Heart left ventricle (tissue), 16 donors: ENCODE data around the gene ZC3HAV1L. TPM values are rescaled to one million over a fixed set of nuclear protein-coding genes. Genes with fewer than 3 reads are reported as not detected.
"Not testable (repeated sequence)": the region's sequence is repeated elsewhere in the genome, so short reads cannot be mapped to it uniquely, and the experiment has no call there.

Source experiments
- ATAC-seq, 4 donors: fragments of 200-7000 bp; cut with Tn5 transposase; one replicate each; pipeline ENCODE4 v1.9.1; 2020 to 2022; ENCODE audit warnings: moderate library complexity in 4 of 4, mild to moderate bottlenecking in 3 of 4, moderate number of reproducible peaks in 1 of 4
- DNase-seq, 5 donors: peaks; one replicate each; pipeline ENCODE4 v3.0.0-alpha.2; 2020
- H3K27ac ChIP-seq, 12 donors: fragments of 200-600 bp; sonication (generic) in 4 of 12; one replicate each; pipeline versions ENCODE4 v1.5.0 to v1.8.0; 2016 to 2022; ENCODE audit warnings: mild to moderate bottlenecking in 2 of 12
- H3K27me3 ChIP-seq, 9 donors: fragments of 200-600 bp; sonication (generic) in 2 of 9; one replicate each; pipeline versions ENCODE4 v1.5.1 to v1.8.0; 2016 to 2022; ENCODE audit warnings: mild to moderate bottlenecking in 3 of 9
- H3K36me3 ChIP-seq, 9 donors: fragments of 200-600 bp; sonication (generic) in 2 of 9; one replicate each; pipeline versions ENCODE4 v1.5.0 to v1.8.0; 2018 to 2022; ENCODE audit warnings: mild to moderate bottlenecking in 2 of 9
- H3K4me1 ChIP-seq, 12 donors: fragments of 200-600 bp; sonication (generic) in 4 of 12; one replicate each; pipeline versions ENCODE4 v1.5.0 to v1.8.0; 2016 to 2022; ENCODE audit warnings: mild to moderate bottlenecking in 3 of 12
- H3K4me3 ChIP-seq, 12 donors: fragments of 200-600 bp; sonication (generic) in 4 of 12; one replicate each; pipeline versions ENCODE4 v1.5.0 to v1.8.0; 2017 to 2022; ENCODE audit warnings: mild to moderate bottlenecking in 9 of 12, moderate library complexity in 4 of 12
- H3K9me3 ChIP-seq, 12 donors: fragments of 200-600 bp; sonication (generic) in 4 of 12; one replicate each; pipeline versions ENCODE4 v1.5.0 to v1.8.0; 2016 to 2022; ENCODE audit warnings: mild to moderate bottlenecking in 1 of 12
- CTCF ChIP-seq, 12 donors: fragments of 200-600 bp; sonication (generic) in 4 of 12; IDR thresholded peaks; one replicate each; pipeline versions ENCODE4 v1.5.0 to v1.8.0; 2018 to 2022; ENCODE audit warnings: antibody characterized with exemption in 12 of 12, mild to moderate bottlenecking in 5 of 12
- POLR2A ChIP-seq, 2 donors: fragments of 450-650 bp; IDR thresholded peaks; one replicate each; pipeline ENCODE4 v1.6.1; 2017; ENCODE audit warnings: antibody characterized with exemption in 2 of 2, mild to moderate bottlenecking in 2 of 2, moderate library complexity in 2 of 2
- WGBS, 4 donors: extraction: QIAGEN DNeasy Blood & Tissue Kit in 2 of 4; methylation state at CpG; one replicate each; pipeline versions ENCODE4 v1.1.5 to v1.1.7; 2013 to 2018; 5-methylcytosine and 5-hydroxymethylcytosine counted together
- intact Hi-C, 10 donors: fragments of 100-400 bp; cut with DNase I; formaldehyde crosslinking; loops; one replicate each; pipeline versions ENCODE4 v1.11.1 to v1.14.2; 2022
- polyA plus RNA-seq, 2 donors: library from polyadenylated mRNA; stranded (reverse); fragments of 200-250 nt; gene quantifications; one replicate each; pipeline ENCODE4 v1.2.3, GENCODE V29; 2013
- total RNA-seq, 9 donors: library from RNA; depleted of rRNA in 2 of 9; stranded (reverse); fragments of >200 nt in 2 of 9; fragmentation: NEBNext Ultra II Directional in 3 of 9; extraction: Animal tissue kit (Norgen Biotek cat#: 25700) in 3 of 9; gene quantifications; one replicate each; pipeline versions ENCODE4 v1.1.0 to v1.2.4, GENCODE V29; 2016 to 2023
- donor health status: ischemic (EF 13 %, LVEDD 7.1; RV severe dilation, severe dysfunction).
- donor health status: healthy with polysubstance abuse.
- donor health status: DM: no; HTN: yes; CAD: no.
- donor health status: DM: no; HTN: no; CAD: no.
- donor health status: ischemic (EF 25% LVEDD 6.9; RV normal size, moderate dysfunction).
- donor health status: ischemic (EF 25% LVEDD 5.7; RV mildly dilated, moderate dysfunction).
- donor health status: healthy.
- donor health status: DM: yes; HTN: yes; CAD: no.
- donor health status: ischemic (EF 35%, LVEDD 5.7; RV mildly dilated, moderate dysfunction).
- donor health status: nonischemic (EF 11% LVEDD 7.7; RV severe dilation, severe dysfunction).
- donor health status: DM: yes; HTN: yes; CAD: no.
- donor health status: PGD.
- donor health status: ischemic (EF 29% LVEDD 5.4; RV normal size, mild dysfunction).
- donor health status: nonischemic (EF 23%, LVEDD 6.1; RV moderate dilation, normal function).

Gene ZC3HAV1L
- total and polyA plus RNA-seq, 11 donors, result 0.46 to 6.2 (median 1.9) TPM

- H3K9me3 ChIP-seq, result no peaks in the 10 kb centered on the region
- ATAC-seq, result no peak
- H3K4me1 ChIP-seq, result peaks cover 0 to 32% (median 10%) of the 10 kb centered on the region in 12 donors
- H3K27me3 ChIP-seq, result no peaks in the 10 kb centered on the region
- peaks cover 0 to 96% (median 65%) of the 10 kb centered on the region in 9 donors for H3K36me3 ChIP-seq
- no peak for TF ChIP-seq CTCF (IDR thresholded peaks at IDR 0.05)
- intact Hi-C loops, result loop anchor here in 1 of 10 donors (5.0 kb wide), 1 partner anchor 38 kb away; no protein-coding TSS in a partner anchor
- no peak for DNase-seq
- no peak overlapping the region for H3K4me3 ChIP-seq
- peak overlapping the region in 10 of 12 donors; percentile 36 to 89 (median 55) for H3K27ac ChIP-seq
- 69 to 78% (median 72%) methylated on average over 5 of the region's 5 CpGs for WGBS, 4 donors
These were observed 24.9 kb upstream of the ZC3HAV1L start for GRCh38 chr7:139060695-139061237.

GRCh38 chr7:139059905-139060304 is 24.1 kb upstream of the ZC3HAV1L start:
- H3K36me3 ChIP-seq, result peaks cover 0 to 96% (median 65%) of the 10 kb centered on the region in 9 donors

GRCh38 chr7:139058943-139059342 is 23.1 kb upstream of the ZC3HAV1L start:
- Histone ChIP-seq H3K9me3 (no peaks in the 10 kb centered on the region), H3K4me3 (no peak overlapping the region), H3K27ac (peak overlapping the region in 11 of 12 donors; percentile 43 to 89 (median 71)), H3K27me3 (no peaks in the 10 kb centered on the region), H3K36me3 (peaks cover 0 to 96% (median 63%) of the 10 kb centered on the region in 9 donors), H3K4me1 (peaks cover 0 to 32% (median 10%) of the 10 kb centered on the region in 12 donors)
- ATAC-seq, result peak; percentile 81 to 96 (median 86)
- WGBS, 4 donors, result 36 to 49% (median 39%) methylated on average over 5 of the region's 5 CpGs
- TF ChIP-seq POLR2A (IDR thresholded peaks at IDR 0.05) (no peak), CTCF (IDR thresholded peaks at IDR 0.05) (no peak)
- intact Hi-C loops, result no loop called here
- DNase-seq, result peak in 2 of 5 donors; percentile 31 to 54

More at GRCh38 chr7:139059905-139060304, 24.1 kb upstream of the ZC3HAV1L start:
- Histone ChIP-seq H3K27me3 (no peaks in the 10 kb centered on the region), H3K4me1 (peaks cover 0 to 32% (median 10%) of the 10 kb centered on the region in 12 donors), H3K4me3 (no peak overlapping the region), H3K27ac (peak overlapping the region in 11 of 12 donors; percentile 43 to 89 (median 71)), H3K9me3 (no peaks in the 10 kb centered on the region)
- intact Hi-C loops, result loop anchor here in 1 of 10 donors (5.0 kb wide), 1 partner anchor 38 kb away; no protein-coding TSS in a partner anchor
- peak; percentile 39 to 83 (median 51) for ATAC-seq
- WGBS, 4 donors, result 45 to 58% (median 52%) methylated on average over 1 of the region's 1 CpG
- DNase-seq, result no peak
- TF ChIP-seq CTCF (IDR thresholded peaks at IDR 0.05), result no peak
- TF ChIP-seq POLR2A (IDR thresholded peaks at IDR 0.05), result no peak

GRCh38 chr7:139055674-139056073 is 19.8 kb upstream of the ZC3HAV1L start:
- Histone ChIP-seq H3K4me3 (no peak overlapping the region), H3K9me3 (no peaks in the 10 kb centered on the region), H3K27me3 (no peaks in the 10 kb centered on the region), H3K36me3 (peaks cover 0 to 96% (median 64%) of the 10 kb centered on the region in 9 donors), H3K4me1 (peaks cover 0 to 23% (median 10%) of the 10 kb centered on the region in 12 donors), H3K27ac (no peak overlapping the region)
- ATAC-seq (no peak), DNase-seq (no peak)
- TF ChIP-seq POLR2A (IDR thresholded peaks at IDR 0.05), result no peak
- intact Hi-C loops, result no loop called here
- 96 to 100% (median 97%) methylated on average over 1 of the region's 1 CpG for WGBS, 4 donors

GRCh38 chr7:139054656-139055055 is 18.8 kb upstream of the ZC3HAV1L start:
- intact Hi-C loops, DNase-seq: not testable (repeated sequence)
- peaks cover 0 to 96% (median 69%) of the 10 kb centered on the region in 9 donors for H3K36me3 ChIP-seq

More at GRCh38 chr7:139054656-139055055, 18.8 kb upstream of the ZC3HAV1L start:
- not testable (repeated sequence) for H3K27me3 ChIP-seq, H3K9me3 ChIP-seq, H3K27ac ChIP-seq, H3K4me3 ChIP-seq, ATAC-seq
- H3K4me1 ChIP-seq, result peaks cover 0 to 14% (median 7%) of the 10 kb centered on the region in 12 donors
- WGBS, 4 donors, result 95 to 98% (median 97%) methylated on average over 14 of the region's 14 CpGs
